ENCODE results near the gene PCDHGA7. TPM values are rescaled to one million over a fixed set of nuclear protein-coding genes. Genes with fewer than 3 reads are reported as not detected.
"Not testable (repeated sequence)": the region's sequence is repeated elsewhere in the genome, so short reads cannot be mapped to it uniquely, and the experiment has no call there.

PCDHGA7 gene
- total RNA-seq, 1 donor from 2014 or later, result 0.64 TPM

- DNase-seq (ENCODE audit: low read depth in 2 of 2), result no peak
Observed at GRCh38 chr5:141422742-141423291, 40.3 kb downstream of the PCDHGA7 start.

- no peak for DNase-seq (ENCODE audit: low read depth in 2 of 2)
Observed at GRCh38 chr5:141427783-141428426, 45.4 kb downstream of the PCDHGA7 start.

- DNase-seq (ENCODE audit: low read depth in 2 of 2), result peak; percentile 65 to 89
Observed at GRCh38 chr5:141430332-141431113, 48.0 kb downstream of the PCDHGA7 start, which contains the start of gene PCDHGA12. PCDHGA12 (plus strand) TSS chr5:141430507; CDS start chr5:141430760, 253 bp downstream.

- DNase-seq (ENCODE audit: low read depth in 2 of 2), result peak in 1 of 2 donors; percentile 28
Observed at GRCh38 chr5:141431286-141431685, 48.7 kb downstream of the PCDHGA7 start.

GRCh38 chr5:141432308-141432707, 49.8 kb downstream of the PCDHGA7 start:
- DNase-seq (ENCODE audit: low read depth in 2 of 2), result not testable (repeated sequence)

GRCh38 chr5:141432726-141433125, 50.2 kb downstream of the PCDHGA7 start:
- DNase-seq (ENCODE audit: low read depth in 2 of 2), result not testable (repeated sequence)

- DNase-seq (ENCODE audit: low read depth in 2 of 2), result no peak
Observed at GRCh38 chr5:141434006-141434405, 51.5 kb downstream of the PCDHGA7 start.

Other genes with a start within 250 kb of the PCDHGA7 start
- gene PCDHB5, start 247.5 kb upstream of the PCDHGA7 start, total RNA-seq, result 0.51 and 1.4 TPM in 2 replicates
- gene PCDHB6, start 232.7 kb upstream of the PCDHGA7 start, total RNA-seq, result under 0.01 and 0.13 TPM in 2 replicates
- 0.26 and 1.4 TPM in 2 replicates for gene PCDHB7, start 210.1 kb upstream of the PCDHGA7 start, total RNA-seq
- 0.38 and 0.51 TPM in 2 replicates for gene PCDHB8, start 205.0 kb upstream of the PCDHGA7 start, total RNA-seq
- gene PCDHB16, start 200.4 kb upstream of the PCDHGA7 start, total RNA-seq, result 0.13 and 0.76 TPM in 2 replicates
- gene PCDHB9, start 195.6 kb upstream of the PCDHGA7 start, total RNA-seq, result 0.13 and 0.25 TPM in 2 replicates
- 0.39 and 1.0 TPM in 2 replicates for gene PCDHB10, start 190.4 kb upstream of the PCDHGA7 start, total RNA-seq
- 0.13 and 0.89 TPM in 2 replicates for gene PCDHB11, start 183.1 kb upstream of the PCDHGA7 start, total RNA-seq
- gene PCDHB12, start 174.0 kb upstream of the PCDHGA7 start, total RNA-seq, result 0.26 and 0.76 TPM in 2 replicates
- 0.51 and 1.9 TPM in 2 replicates for gene PCDHB13, start 168.8 kb upstream of the PCDHGA7 start, total RNA-seq
- 0.51 and 1.3 TPM in 2 replicates for gene PCDHB14, start 159.4 kb upstream of the PCDHGA7 start, total RNA-seq
- gene PCDHB15, start 137.3 kb upstream of the PCDHGA7 start, total RNA-seq, result 0.26 and 0.76 TPM in 2 replicates
- under 0.01 and 0.13 TPM in 2 replicates for gene SLC25A2, start 78.7 kb upstream of the PCDHGA7 start, total RNA-seq
- gene TAF7, start 62.0 kb upstream of the PCDHGA7 start, total RNA-seq, result 51.2 and 51.5 TPM in 2 replicates
- gene PCDHGA1, start 52.2 kb upstream of the PCDHGA7 start, total RNA-seq, result 0.26 and 0.51 TPM in 2 replicates
- 0.39 and 1.1 TPM in 2 replicates for gene PCDHGA2, start 44.0 kb upstream of the PCDHGA7 start, total RNA-seq
- gene PCDHGA3, start 38.9 kb upstream of the PCDHGA7 start, total RNA-seq, result 0.13 and 0.63 TPM in 2 replicates
- gene PCDHGB1, start 32.6 kb upstream of the PCDHGA7 start, total RNA-seq, result 0.39 and 1.1 TPM in 2 replicates
- gene PCDHGA4, start 27.7 kb upstream of the PCDHGA7 start, total RNA-seq, result 0.90 and 2.1 TPM in 2 replicates
- 0.64 and 1.9 TPM in 2 replicates for gene PCDHGB2, start 22.7 kb upstream of the PCDHGA7 start, total RNA-seq
- gene PCDHGA5, start 18.6 kb upstream of the PCDHGA7 start, total RNA-seq, result 0.26 and 0.63 TPM in 2 replicates
- gene PCDHGB3, start 12.5 kb upstream of the PCDHGA7 start, total RNA-seq, result 1.9 and 3.8 TPM in 2 replicates
- 1.2 and 2.4 TPM in 2 replicates for gene PCDHGA6, start 8.9 kb upstream of the PCDHGA7 start, total RNA-seq
- gene PCDHGB4, start 5.0 kb downstream of the PCDHGA7 start, total RNA-seq, result 6.4 and 10.6 TPM in 2 replicates
- 0.64 and 1.1 TPM in 2 replicates for gene PCDHGA8, start 9.9 kb downstream of the PCDHGA7 start, total RNA-seq
- gene PCDHGB5, start 15.2 kb downstream of the PCDHGA7 start, total RNA-seq, result 6.4 and 9.7 TPM in 2 replicates
- 1.4 and 2.4 TPM in 2 replicates for gene PCDHGA9, start 20.0 kb downstream of the PCDHGA7 start, total RNA-seq
- 1.5 and 2.7 TPM in 2 replicates for gene PCDHGB6, start 25.3 kb downstream of the PCDHGA7 start, total RNA-seq
- gene PCDHGA10, start 30.2 kb downstream of the PCDHGA7 start, total RNA-seq, result 3.0 and 6.2 TPM in 2 replicates
- gene PCDHGB7, start 34.9 kb downstream of the PCDHGA7 start, total RNA-seq, result 3.7 and 8.2 TPM in 2 replicates
- 4.0 and 5.4 TPM in 2 replicates for gene PCDHGA11, start 38.3 kb downstream of the PCDHGA7 start, total RNA-seq
- 3.5 and 3.9 TPM in 2 replicates for gene PCDHGA12, start 47.8 kb downstream of the PCDHGA7 start, total RNA-seq
- 12.3 and 15.6 TPM in 2 replicates for gene PCDHGC3, start 93.2 kb downstream of the PCDHGA7 start, total RNA-seq
- gene PCDHGC4, start 102.3 kb downstream of the PCDHGA7 start, total RNA-seq, result 0.77 and 0.89 TPM in 2 replicates
- 0.26 and 0.51 TPM in 2 replicates for gene PCDHGC5, start 106.3 kb downstream of the PCDHGA7 start, total RNA-seq
- 41.1 and 43.0 TPM in 2 replicates for gene DIAPH1, start 236.3 kb downstream of the PCDHGA7 start, total RNA-seq